Measurements from ENCODE around the gene EFTUD2. TPM values are rescaled to one million over a fixed set of nuclear protein-coding genes. Genes with fewer than 3 reads are reported as not detected.

EFTUD2 gene
- total and polyA plus RNA-seq, 7 experiments from 2014 or later, result 53.1 to 157 (median 106) TPM

- H3K4me1 Mint-ChIP-seq, result peaks cover 0 to 11% (median 0%) of the 10 kb centered on the region in 7 donors
- POLR2A ChIA-PET, result no interaction called here
Observed at GRCh38 chr17:44801880-44802279, 97.4 kb downstream of the EFTUD2 start.

More at GRCh38 chr17:44801880-44802279, 97.4 kb downstream of the EFTUD2 start:
- DNase-seq, result no peak
- H3K36me3 ChIP-seq (ENCODE audit: control insufficient read depth in 2 of 3, insufficient read depth in 3 of 3, low read length in 3 of 3), result no peaks in the 10 kb centered on the region
- H3K4me1 ChIP-seq (ENCODE audit: control insufficient read depth in 2 of 2, insufficient read depth in 2 of 2, low read length in 2 of 2), result no peaks in the 10 kb centered on the region
- Mint-ChIP-seq H3K9me3 (no peaks in the 10 kb centered on the region), H3K27ac (peak overlapping the region in 1 of 9 donors; percentile 41), H3K36me3 (no peaks in the 10 kb centered on the region), H3K27me3 (peaks cover 0 to 22% (median 10%) of the 10 kb centered on the region in 5 donors), H3K4me3 (no peak overlapping the region)
- CTCF ChIA-PET, result no interaction called here
- H3K27me3 ChIP-seq (ENCODE audit: control insufficient read depth in 2 of 2, insufficient read depth in 2 of 2, low read length in 2 of 2), result no peaks in the 10 kb centered on the region
- H3K9me3 ChIP-seq (ENCODE audit: control insufficient read depth in 2 of 3, low read length in 3 of 3), result no peaks in the 10 kb centered on the region
- intact Hi-C loops (cut with micrococcal nuclease), result no loop called here
- no peak for ATAC-seq
- H3K4me3 ChIP-seq (ENCODE audit: low read length), result no peak overlapping the region
- H3K27ac ChIP-seq (ENCODE audit: low read depth, low read length), result no peak overlapping the region

Small RNAs within 50 kb of the gene (microRNA-seq; reads per million reads assigned to microRNA genes)
- gene MIR6783 (ENCODE audit: borderline microRNAs expressed), result not detected

Other genes starting within 250 kb of the EFTUD2 start
- under 1 TPM in 1 of 5 experiments, not detected in 4; 0.27 TPM for gene MEIOC, start 243.0 kb downstream of the EFTUD2 start, total RNA-seq
- under 1 TPM; 0.14 to 0.61 TPM for gene MEIOC, start 243.0 kb downstream of the EFTUD2 start, polyA plus RNA-seq
- 10 to 100 TPM; 15.0 to 29.1 (median 20.2) TPM for gene CCDC43, start 209.7 kb downstream of the EFTUD2 start, total RNA-seq
- gene CCDC43, start 209.7 kb downstream of the EFTUD2 start, polyA plus RNA-seq, result 10 to 100 TPM; 10.2 to 11.6 TPM
- gene DBF4B, start 190.8 kb downstream of the EFTUD2 start, total RNA-seq, result 10 to 100 TPM in 1 of 5 experiments, 1 to 10 TPM in 4; 2.8 to 23.1 (median 7.8) TPM
- gene DBF4B, start 190.8 kb downstream of the EFTUD2 start, polyA plus RNA-seq, result under 1 TPM; 0.35 to 0.70 TPM
- gene ADAM11, start 140.5 kb downstream of the EFTUD2 start, total RNA-seq, result 1 to 10 TPM in 1 of 5 experiments, under 1 TPM in 4; 0.22 to 1.5 (median 0.66) TPM
- gene ADAM11, start 140.5 kb downstream of the EFTUD2 start, polyA plus RNA-seq, result under 1 TPM in 1 of 2 donors, not detected in 1; 0.08 TPM
- 1 to 10 TPM in 1 of 5 experiments, under 1 TPM in 1, not detected in 3; 0.20 to 1.4 TPM for gene GJC1, start 69.2 kb downstream of the EFTUD2 start, total RNA-seq
- not detected for gene GJC1, start 69.2 kb downstream of the EFTUD2 start, polyA plus RNA-seq
- gene HIGD1B, start 51.6 kb downstream of the EFTUD2 start, total RNA-seq, result not detected
- gene HIGD1B, start 51.6 kb downstream of the EFTUD2 start, polyA plus RNA-seq, result not detected
- gene GFAP, start 16.1 kb upstream of the EFTUD2 start, total RNA-seq, result not detected
- under 1 TPM in 1 of 2 donors, not detected in 1; 0.16 TPM for gene GFAP, start 16.1 kb upstream of the EFTUD2 start, polyA plus RNA-seq
- 10 to 100 TPM in 1 of 5 experiments, under 1 TPM in 1, not detected in 3; 0.17 to 57.2 TPM for gene KIF18B, start 48.3 kb upstream of the EFTUD2 start, total RNA-seq
- gene KIF18B, start 48.3 kb upstream of the EFTUD2 start, polyA plus RNA-seq, result not detected
- under 1 TPM in 1 of 5 experiments, not detected in 4; 0.29 TPM for gene C1QL1, start 68.9 kb upstream of the EFTUD2 start, total RNA-seq
- not detected for gene C1QL1, start 68.9 kb upstream of the EFTUD2 start, polyA plus RNA-seq
- gene DCAKD, start 152.2 kb upstream of the EFTUD2 start, total RNA-seq, result 10 to 100 TPM; 14.2 to 36.8 (median 29.8) TPM
- 10 to 100 TPM; 16.9 to 27.6 TPM for gene DCAKD, start 152.2 kb upstream of the EFTUD2 start, polyA plus RNA-seq
- gene NMT1, start 161.9 kb upstream of the EFTUD2 start, total RNA-seq, result 100 to 1,000 TPM in 3 of 5 experiments, 10 to 100 TPM in 2; 59.5 to 136 (median 121) TPM
- gene NMT1, start 161.9 kb upstream of the EFTUD2 start, polyA plus RNA-seq, result 10 to 100 TPM; 37.5 to 64.1 TPM
- gene PLCD3, start 233.1 kb upstream of the EFTUD2 start, total RNA-seq, result 1 to 10 TPM; 2.0 to 5.1 (median 3.2) TPM
- gene PLCD3, start 233.1 kb upstream of the EFTUD2 start, polyA plus RNA-seq, result under 1 TPM in 1 of 2 donors, not detected in 1; 0.21 TPM
- gene ACBD4, start 236.2 kb upstream of the EFTUD2 start, total RNA-seq, result 10 to 100 TPM; 17.9 to 59.5 (median 31.3) TPM
- gene ACBD4, start 236.2 kb upstream of the EFTUD2 start, polyA plus RNA-seq, result 10 to 100 TPM; 12.3 to 13.9 TPM
- 10 to 100 TPM; 28.5 to 41.3 (median 37.6) TPM for gene HEXIM1, start 249.0 kb upstream of the EFTUD2 start, total RNA-seq
- 1 to 10 TPM; 5.1 to 6.1 TPM for gene HEXIM1, start 249.0 kb upstream of the EFTUD2 start, polyA plus RNA-seq

Data from naive thymus-derived CD4-positive, alpha-beta T cell (primary cell).